ENCODE results near the gene BNC2. TPM values are rescaled to one million over a fixed set of nuclear protein-coding genes. Genes with fewer than 3 reads are reported as not detected.

Gene BNC2
- total and polyA plus RNA-seq, 2 of the 4 experiments (the other 2 are of a cell fraction) = 15.5 to 45.2 TPM

DNA sequence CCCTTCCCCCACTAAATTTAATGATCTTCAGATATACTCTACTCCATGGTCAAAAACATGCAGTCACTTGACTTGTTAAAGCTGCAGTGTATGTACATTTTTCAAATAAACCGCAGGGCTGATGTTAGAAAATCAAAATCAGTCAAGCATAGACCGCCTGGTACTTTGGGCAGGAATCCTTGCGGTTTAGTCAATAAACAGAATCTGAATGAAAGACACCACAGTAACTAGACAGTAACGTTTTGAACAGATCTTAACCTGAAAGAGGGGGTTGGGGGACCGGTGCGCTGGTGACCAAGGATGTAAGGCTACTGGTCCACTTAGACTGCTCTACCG, 188.8 kb downstream of the BNC2 start:
- BruUV-seq (replicated peaks) = no TSS peak
- Histone ChIP-seq H2AFZ (replicated peaks; ENCODE audit: low read length, poor library complexity) (no peak overlapping the region), H3K27ac (ENCODE audit: insufficient read depth, low read length) (no peak overlapping the region), H2AK5ac (ENCODE audit: low read depth, low read length) (no peak overlapping the region; the same call in 1 of the 2 replicates), H3K27me3 (ENCODE audit: control insufficient read depth, insufficient read depth, low read length) (no peaks in the 10 kb centered on the region), H4K8ac (ENCODE audit: low read depth in 2 of 2, low read length in 2 of 2) (0 out of 4 replicates have a peak overlapping the region, but pooled peaks of 1 of the 2 experiments have one; percentile 2), H3K9me1 (ENCODE audit: insufficient read depth, low read length) (peaks cover 6% of the 10 kb centered on the region), H2BK5ac (ENCODE audit: low read depth, low read length, poor library complexity, severe bottlenecking) (no peak overlapping the region), H3K4ac (ENCODE audit: low read depth, low read length) (no peak overlapping the region), H2BK120ac (ENCODE audit: low read depth, low read length) (no peak overlapping the region), H3K9me3 (ENCODE audit: control insufficient read depth, insufficient read depth, low read length) (no peaks in the 10 kb centered on the region), H3K18ac (ENCODE audit: low read depth, low read length) (no peak overlapping the region), H3K56ac (ENCODE audit: extremely low read depth, insufficient read depth, low read length) (no peak overlapping the region), H3K9ac (ENCODE audit: low read depth, low read length) (no peak overlapping the region), H2AK9ac (replicated peaks; ENCODE audit: low read depth, low read length, poor library complexity) (no peak overlapping the region), H3K79me1 (ENCODE audit: low read depth in 1 of 2, low read length in 2 of 2) (peaks cover 31 to 48% of the 10 kb centered on the region in 2 experiments), H3K36me3 (ENCODE audit: control insufficient read depth, insufficient read depth, low read length) (peaks cover 7% of the 10 kb centered on the region; the same call in 1 of the 2 replicates), H3K4me2 (ENCODE audit: low read depth, low read length) (no peak overlapping the region), H4K91ac (ENCODE audit: insufficient read depth, low read depth, low read length) (no peak overlapping the region), H4K5ac (ENCODE audit: low read depth, low read length) (no peak overlapping the region), H4K20me1 (ENCODE audit: insufficient read depth, low read length) (no peaks in the 10 kb centered on the region; the same call in 1 of the 2 replicates), H3K4me1 (ENCODE audit: control insufficient read depth, insufficient read depth, low read length) (peaks cover 7% of the 10 kb centered on the region), H3K23ac (ENCODE audit: low read depth, low read length) (peak overlapping the region; percentile 18; the same call in 1 of the 2 replicates), H3K4me3 (ENCODE audit: insufficient read depth, low read depth, low read length) (no peak overlapping the region), H3K14ac (replicated peaks; ENCODE audit: low read depth, low read length) (peak overlapping the region; percentile 42; the same call in 1 of the 2 replicates), H2BK20ac (ENCODE audit: low read depth, low read length) (no peak overlapping the region), H2BK15ac (ENCODE audit: low read depth, low read length) (no peak overlapping the region)
- WGBS, 2 experiments (ENCODE audit: extremely low coverage in 2 of 2, insufficient read length in 1 of 2) = 75% methylated on average over 3 of the region's 7 CpGs; no CpG with 5 or more reads in 1 of the 2 experiments
- ATAC-seq (ENCODE audit: low read depth) (no peak), DNase-seq (no peak)
- intact Hi-C loops (cut with micrococcal nuclease) = no loop called here
- dilution Hi-C loops (cut with HindIII; ENCODE audit: low sequenced_read_pairs, unreplicated experiment) = no loop called here
- in situ Hi-C loops (cut with MboI; ENCODE audit: low sequenced_read_pairs) = no loop called here
- POLR2A ChIA-PET (ENCODE audit: unreplicated experiment) = no interaction called here
- CTCF ChIA-PET = no interaction called here
- TF ChIP-seq CHD1 (IDR thresholded peaks at IDR 0.05; ENCODE audit: low read depth, low read length) (no peak), CEBPB (IDR thresholded peaks at IDR 0.05; ENCODE audit: low read depth, low read length) (no peak), RAD21 (IDR thresholded peaks at IDR 0.05; ENCODE audit: low read length) (no peak), FOS (IDR thresholded peaks at IDR 0.05; ENCODE audit: low read depth, low read length) (no peak), NFE2L2 (IDR thresholded peaks at IDR 0.05; ENCODE audit: low read depth, low read length) (no peak), RFX5 (IDR thresholded peaks at IDR 0.05; ENCODE audit: low read depth, low read length) (no peak), SMC3 (IDR thresholded peaks at IDR 0.05; ENCODE audit: low read depth, low read length) (no peak), POLR2A (IDR thresholded peaks at IDR 0.05; ENCODE audit: low read depth, low read length) (no peak), BHLHE40 (IDR thresholded peaks at IDR 0.05; ENCODE audit: low read depth, low read length) (no peak), CTCF (conservative IDR thresholded peaks at IDR 0.05; ENCODE audit: low read depth, low read length) (no peak), MAFK (IDR thresholded peaks at IDR 0.05; ENCODE audit: low read depth, low read length) (no peak), MAZ (IDR thresholded peaks at IDR 0.05; ENCODE audit: borderline replicate concordance, low read depth, low read length) (no peak), MXI1 (IDR thresholded peaks at IDR 0.05; ENCODE audit: borderline replicate concordance, low read depth, low read length) (no peak), RCOR1 (IDR thresholded peaks at IDR 0.05; ENCODE audit: insufficient replicate concordance, low read length) (no peak)
- TF ChIP-seq, protein P1, sequence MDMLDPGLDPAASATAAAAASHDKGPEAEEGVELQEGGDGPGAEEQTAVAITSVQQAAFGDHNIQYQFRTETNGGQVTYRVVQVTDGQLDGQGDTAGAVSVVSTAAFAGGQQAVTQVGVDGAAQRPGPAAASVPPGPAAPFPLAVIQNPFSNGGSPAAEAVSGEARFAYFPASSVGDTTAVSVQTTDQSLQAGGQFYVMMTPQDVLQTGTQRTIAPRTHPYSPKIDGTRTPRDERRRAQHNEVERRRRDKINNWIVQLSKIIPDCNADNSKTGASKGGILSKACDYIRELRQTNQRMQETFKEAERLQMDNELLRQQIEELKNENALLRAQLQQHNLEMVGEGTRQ (IDR thresholded peaks at IDR 0.05; ENCODE audit: low read depth, low read length) = no peak
- TF ChIP-seq, protein P2, sequence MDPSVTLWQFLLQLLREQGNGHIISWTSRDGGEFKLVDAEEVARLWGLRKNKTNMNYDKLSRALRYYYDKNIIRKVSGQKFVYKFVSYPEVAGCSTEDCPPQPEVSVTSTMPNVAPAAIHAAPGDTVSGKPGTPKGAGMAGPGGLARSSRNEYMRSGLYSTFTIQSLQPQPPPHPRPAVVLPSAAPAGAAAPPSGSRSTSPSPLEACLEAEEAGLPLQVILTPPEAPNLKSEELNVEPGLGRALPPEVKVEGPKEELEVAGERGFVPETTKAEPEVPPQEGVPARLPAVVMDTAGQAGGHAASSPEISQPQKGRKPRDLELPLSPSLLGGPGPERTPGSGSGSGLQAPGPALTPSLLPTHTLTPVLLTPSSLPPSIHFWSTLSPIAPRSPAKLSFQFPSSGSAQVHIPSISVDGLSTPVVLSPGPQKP (IDR thresholded peaks at IDR 0.05; ENCODE audit: borderline replicate concordance, low read depth, low read length) = no peak
